Peyer's patch (tissue), 4 donors: Measurements from ENCODE around the gene ME2. TPM values are rescaled to one million over a fixed set of nuclear protein-coding genes. Genes with fewer than 3 reads are reported as not detected.

ENCODE experiments used
- DNase-seq, 3 donors: peaks; one replicate each; pipeline ENCODE4 v3.0.0-alpha.2; 2017 to 2019
- H3K27ac ChIP-seq, 4 donors: fragments of 200-600 bp; sonication (generic); one replicate each; pipeline ENCODE4 v1.5.1; 2016 to 2019
- H3K27me3 ChIP-seq, 2 donors: fragments of 200-600 bp; sonication (generic); one replicate each; pipeline ENCODE4 v1.5.1; 2019
- H3K36me3 ChIP-seq, 3 donors: fragments of 200-600 bp; sonication (generic); one replicate each; pipeline ENCODE4 v1.5.1; 2016 to 2019
- H3K4me1 ChIP-seq, 4 donors: fragments of 200-600 bp; sonication (generic); one replicate each; pipeline ENCODE4 v1.5.1; 2016 to 2019
- H3K4me3 ChIP-seq, 4 donors: fragments of 200-600 bp; sonication (generic); 1 replicate in 3 of 4; 2 replicates in 1 of 4; pipeline ENCODE4 v1.5.1; 2016 to 2019; ENCODE audit warnings: mild to moderate bottlenecking in 1 of 4
- H3K9me3 ChIP-seq, 4 donors: fragments of 200-600 bp; sonication (generic); one replicate each; pipeline ENCODE4 v1.5.1; 2016 to 2019; ENCODE audit warnings: mild to moderate bottlenecking in 1 of 4
- CTCF ChIP-seq, 6 experiments: fragments of 450-650 bp in 4 of 6; fragments of 200-600 bp in 2 of 6; sonication (generic) in 1 of 6; IDR thresholded peaks; one replicate each; pipeline ENCODE4 v1.5.1; 2017 to 2019; ENCODE audit warnings: antibody characterized with exemption in 6 of 6, mild to moderate bottlenecking in 3 of 6, moderate library complexity in 1 of 6
- POLR2A ChIP-seq, 2 donors: fragments of 450-650 bp; IDR thresholded peaks; one replicate each; pipeline ENCODE4 v1.5.1; 2017; ENCODE audit warnings: antibody characterized with exemption in 2 of 2, mild to moderate bottlenecking in 2 of 2, moderate library complexity in 2 of 2
- total RNA-seq, 4 donors: library from RNA; depleted of rRNA; stranded (reverse); fragments of >200 nt; gene quantifications; one replicate each; pipeline ENCODE4 v1.1.0, GENCODE V29; 2016

The ME2 gene
- total RNA-seq, 4 donors from 2014 or later, result 54.5 to 147 (median 99.1) TPM

- Histone ChIP-seq H3K4me3 (no peak overlapping the region), H3K4me1 (no peaks in the 10 kb centered on the region), H3K36me3 (no peaks in the 10 kb centered on the region), H3K27ac (no peak overlapping the region), H3K27me3 (no peaks in the 10 kb centered on the region), H3K9me3 (no peaks in the 10 kb centered on the region)
- no peak for DNase-seq
- TF ChIP-seq POLR2A (IDR thresholded peaks at IDR 0.05), result no peak
- no peak for TF ChIP-seq CTCF (IDR thresholded peaks at IDR 0.05)
Measured at GRCh38 chr18:50955253-50955652, 76.3 kb downstream of the ME2 start.

GRCh38 chr18:50956116-50956515 is 77.2 kb downstream of the ME2 start:
- H3K27ac ChIP-seq, result no peak overlapping the region
- no peak overlapping the region for H3K4me3 ChIP-seq
- no peaks in the 10 kb centered on the region for H3K27me3 ChIP-seq
- H3K4me1 ChIP-seq, result no peaks in the 10 kb centered on the region
- no peak for TF ChIP-seq CTCF (IDR thresholded peaks at IDR 0.05)
- TF ChIP-seq POLR2A (IDR thresholded peaks at IDR 0.05), result no peak
- H3K9me3 ChIP-seq, result peaks cover 0 to 3% (median 0%) of the 10 kb centered on the region in 4 donors
- no peaks in the 10 kb centered on the region for H3K36me3 ChIP-seq
- DNase-seq, result no peak

- H3K27me3 ChIP-seq, result no peaks in the 10 kb centered on the region
- H3K27ac ChIP-seq, result no peak overlapping the region
- H3K4me3 ChIP-seq, result no peak overlapping the region
- TF ChIP-seq POLR2A (IDR thresholded peaks at IDR 0.05) (no peak), CTCF (IDR thresholded peaks at IDR 0.05) (no peak)
- DNase-seq, result no peak
- H3K36me3 ChIP-seq, result no peaks in the 10 kb centered on the region
- peaks cover 0 to 19% (median 6%) of the 10 kb centered on the region in 4 donors for H3K9me3 ChIP-seq
- no peaks in the 10 kb centered on the region for H3K4me1 ChIP-seq
Measured at GRCh38 chr18:50961974-50962373, 83.1 kb downstream of the ME2 start.

GRCh38 chr18:50967714-50968661 is 89.1 kb downstream of the ME2 start, which contains the start of gene ELAC1:
Gene ELAC1, plus strand, starts transcription at chr18:50968040. Its CDS starts 6,365 bp downstream, at chr18:50974405.
- Histone ChIP-seq H3K4me1 (peaks cover 0 to 18% (median 0%) of the 10 kb centered on the region in 4 donors), H3K4me3 (peak within 1 kb of the TSS; percentile 72 to 97 (median 80)), H3K27me3 (no peaks in the 10 kb centered on the region), H3K27ac (peak within 1 kb of the TSS; percentile 92 to 99 (median 95)), H3K36me3 (no peaks in the 10 kb centered on the region), H3K9me3 (no peaks in the 10 kb centered on the region)
- TF ChIP-seq POLR2A (IDR thresholded peaks at IDR 0.05), result peak; percentile 93 to 95
- TF ChIP-seq CTCF (IDR thresholded peaks at IDR 0.05), result no peak
- DNase-seq, result peak; percentile 67 to 88 (median 86)

GRCh38 chr18:50969448-50969847 is 90.5 kb downstream of the ME2 start:
- no peak for TF ChIP-seq CTCF (IDR thresholded peaks at IDR 0.05)
- no peak for TF ChIP-seq POLR2A (IDR thresholded peaks at IDR 0.05)
- Histone ChIP-seq H3K36me3 (peaks cover 0 to 1% (median 0%) of the 10 kb centered on the region in 3 donors), H3K27me3 (no peaks in the 10 kb centered on the region), H3K4me1 (peaks cover 0 to 18% (median 0%) of the 10 kb centered on the region in 4 donors), H3K9me3 (no peaks in the 10 kb centered on the region), H3K27ac (no peak overlapping the region), H3K4me3 (peak overlapping the region in 1 of 4 donors; percentile 97)
- no peak for DNase-seq
